ENCODE data around the gene DOC2B. TPM values are rescaled to one million over a fixed set of nuclear protein-coding genes. Genes with fewer than 3 reads are reported as not detected.
"Not testable (repeated sequence)": the region's sequence is repeated elsewhere in the genome, so short reads cannot be mapped to it uniquely, and the experiment has no call there.

DOC2B gene
- total RNA-seq, 6 experiments from 2014 or later = 0.40 to 1.7 (median 0.91) TPM

GRCh38 chr17:144936-145670 lies 36.3 kb downstream of the DOC2B start:
- H3K27ac ChIP-seq = no peak overlapping the region
- H3K9me3 ChIP-seq = no peaks in the 10 kb centered on the region
- DNase-seq = peak in 2 of 3 donors; percentile 38 to 39
- no peaks in the 10 kb centered on the region for H3K4me1 ChIP-seq
- ATAC-seq = no peak
- H3K27me3 ChIP-seq = no peaks in the 10 kb centered on the region
- no peak overlapping the region for H3K4me3 ChIP-seq
- intact Hi-C loops (cut with DNase I) = no loop called here
- no peak for TF ChIP-seq CTCF (IDR thresholded peaks at IDR 0.05)
- TF ChIP-seq POLR2A (IDR thresholded peaks at IDR 0.05) = no peak
- H3K36me3 ChIP-seq = no peaks in the 10 kb centered on the region
- WGBS (ENCODE audit: insufficient coverage, low coverage, low lambda C conversion rate, missing lambda C conversion rate) = 80% methylated on average over 5 of the region's 7 CpGs

GRCh38 chr17:143785-144281 lies 37.6 kb downstream of the DOC2B start:
- DNase-seq (peak; percentile 87 to 89 (median 87)), ATAC-seq (peak; percentile 95 to 99 (median 97))
- Histone ChIP-seq H3K36me3 (no peaks in the 10 kb centered on the region), H3K4me3 (no peak overlapping the region), H3K4me1 (no peaks in the 10 kb centered on the region), H3K27ac (no peak overlapping the region), H3K9me3 (no peaks in the 10 kb centered on the region), H3K27me3 (no peaks in the 10 kb centered on the region)
- WGBS (ENCODE audit: insufficient coverage, low coverage, low lambda C conversion rate, missing lambda C conversion rate) = under 1% methylated on average over 12 of the region's 44 CpGs
- intact Hi-C loops (cut with DNase I) = no loop called here
- TF ChIP-seq CTCF (IDR thresholded peaks at IDR 0.05) (peak; percentile 91 to 96 (median 94)), POLR2A (IDR thresholded peaks at IDR 0.05) (no peak)

- H3K27me3 ChIP-seq = no peaks in the 10 kb centered on the region
- no peak overlapping the region for H3K4me3 ChIP-seq
- DNase-seq = peak in 2 of 3 donors; percentile 28 to 44
- intact Hi-C loops (cut with DNase I) = no loop called here
- no peaks in the 10 kb centered on the region for H3K36me3 ChIP-seq
- 71% methylated on average over 23 of the region's 23 CpGs for WGBS (ENCODE audit: insufficient coverage, low coverage, low lambda C conversion rate, missing lambda C conversion rate)
- H3K4me1 ChIP-seq = no peaks in the 10 kb centered on the region
- TF ChIP-seq POLR2A (IDR thresholded peaks at IDR 0.05) (no peak), CTCF (IDR thresholded peaks at IDR 0.05) (no peak)
- H3K27ac ChIP-seq = no peak overlapping the region
- H3K9me3 ChIP-seq = no peaks in the 10 kb centered on the region
- no peak for ATAC-seq
Observed at GRCh38 chr17:142876-143784, 38.3 kb downstream of the DOC2B start.

- Histone ChIP-seq H3K27me3 (no peaks in the 10 kb centered on the region), H3K4me1 (no peaks in the 10 kb centered on the region), H3K36me3 (no peaks in the 10 kb centered on the region), H3K9me3 (no peaks in the 10 kb centered on the region), H3K4me3 (no peak overlapping the region), H3K27ac (no peak overlapping the region)
- TF ChIP-seq CTCF (IDR thresholded peaks at IDR 0.05) (no peak), POLR2A (IDR thresholded peaks at IDR 0.05) (no peak)
- intact Hi-C loops (cut with DNase I) = no loop called here
- DNase-seq (peak; percentile 16 to 43 (median 39)), ATAC-seq (no peak)
- WGBS (ENCODE audit: insufficient coverage, low coverage, low lambda C conversion rate, missing lambda C conversion rate) = 90% methylated on average over 22 of the region's 23 CpGs
Observed at GRCh38 chr17:142102-142661, 39.3 kb downstream of the DOC2B start.

GRCh38 chr17:139401-140205 lies 41.8 kb downstream of the DOC2B start:
- ATAC-seq; H3K27ac ChIP-seq; H3K4me1 ChIP-seq; intact Hi-C loops (cut with DNase I); H3K36me3 ChIP-seq; H3K27me3 ChIP-seq; H3K4me3 ChIP-seq; H3K9me3 ChIP-seq: not testable (repeated sequence)
- DNase-seq = peak in 2 of 3 donors; percentile 27 to 29
- WGBS (ENCODE audit: insufficient coverage, low coverage, low lambda C conversion rate, missing lambda C conversion rate) = 31% methylated on average over 3 of the region's 22 CpGs

- not testable (repeated sequence) for H3K27me3 ChIP-seq
Observed at GRCh38 chr17:137166-137807, 44.2 kb downstream of the DOC2B start, which contains the start of gene SCGB1C2. Gene SCGB1C2, plus strand, starts transcription at chr17:137569. Its CDS starts 22 bp downstream, at chr17:137591.

More at GRCh38 chr17:137166-137807, 44.2 kb downstream of the DOC2B start, which contains the start of gene SCGB1C2:
- intact Hi-C loops (cut with DNase I); H3K4me3 ChIP-seq; H3K36me3 ChIP-seq; ATAC-seq; H3K4me1 ChIP-seq; H3K9me3 ChIP-seq; H3K27ac ChIP-seq: not testable (repeated sequence)
- WGBS (ENCODE audit: insufficient coverage, low coverage, low lambda C conversion rate, missing lambda C conversion rate) = 50% methylated on average over 4 of the region's 16 CpGs
- peak in 1 of 3 donors; percentile 46 for DNase-seq

All from right lobe of liver (tissue), 6 donors.